ENCODE results near the gene PHKB.

The PHKB gene

DNA sequence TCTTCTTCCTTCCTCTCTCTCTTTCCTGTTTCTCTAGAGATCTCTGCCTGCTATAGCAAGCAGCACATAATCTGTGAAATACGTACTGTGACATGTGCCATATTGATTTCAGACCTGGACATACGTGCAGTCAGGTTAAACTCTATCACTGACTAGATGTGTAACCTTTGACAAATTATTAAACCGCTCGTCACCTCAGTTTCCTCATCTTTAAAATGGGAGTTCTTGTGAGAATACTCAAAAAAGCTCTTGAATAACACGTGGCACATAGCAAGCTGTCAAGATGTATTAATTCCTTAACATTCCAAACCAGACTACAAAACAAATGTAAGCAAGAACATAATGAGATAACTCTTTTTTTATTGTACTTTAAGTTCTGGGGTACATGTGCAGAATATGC lies 170.0 kb downstream of the PHKB start:
- Histone ChIP-seq H3K27ac (no peak overlapping the region), H3K4me3 (no peak overlapping the region)
- no peak for DNase-seq (ENCODE audit: low spot score)
- TF ChIP-seq, protein P1, sequence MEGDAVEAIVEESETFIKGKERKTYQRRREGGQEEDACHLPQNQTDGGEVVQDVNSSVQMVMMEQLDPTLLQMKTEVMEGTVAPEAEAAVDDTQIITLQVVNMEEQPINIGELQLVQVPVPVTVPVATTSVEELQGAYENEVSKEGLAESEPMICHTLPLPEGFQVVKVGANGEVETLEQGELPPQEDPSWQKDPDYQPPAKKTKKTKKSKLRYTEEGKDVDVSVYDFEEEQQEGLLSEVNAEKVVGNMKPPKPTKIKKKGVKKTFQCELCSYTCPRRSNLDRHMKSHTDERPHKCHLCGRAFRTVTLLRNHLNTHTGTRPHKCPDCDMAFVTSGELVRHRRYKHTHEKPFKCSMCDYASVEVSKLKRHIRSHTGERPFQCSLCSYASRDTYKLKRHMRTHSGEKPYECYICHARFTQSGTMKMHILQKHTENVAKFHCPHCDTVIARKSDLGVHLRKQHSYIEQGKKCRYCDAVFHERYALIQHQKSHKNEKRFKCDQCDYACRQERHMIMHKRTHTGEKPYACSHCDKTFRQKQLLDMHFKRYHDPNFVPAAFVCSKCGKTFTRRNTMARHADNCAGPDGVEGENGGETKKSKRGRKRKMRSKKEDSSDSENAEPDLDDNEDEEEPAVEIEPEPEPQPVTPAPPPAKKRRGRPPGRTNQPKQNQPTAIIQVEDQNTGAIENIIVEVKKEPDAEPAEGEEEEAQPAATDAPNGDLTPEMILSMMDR (IDR thresholded peaks at IDR 0.05): no peak

DNA sequence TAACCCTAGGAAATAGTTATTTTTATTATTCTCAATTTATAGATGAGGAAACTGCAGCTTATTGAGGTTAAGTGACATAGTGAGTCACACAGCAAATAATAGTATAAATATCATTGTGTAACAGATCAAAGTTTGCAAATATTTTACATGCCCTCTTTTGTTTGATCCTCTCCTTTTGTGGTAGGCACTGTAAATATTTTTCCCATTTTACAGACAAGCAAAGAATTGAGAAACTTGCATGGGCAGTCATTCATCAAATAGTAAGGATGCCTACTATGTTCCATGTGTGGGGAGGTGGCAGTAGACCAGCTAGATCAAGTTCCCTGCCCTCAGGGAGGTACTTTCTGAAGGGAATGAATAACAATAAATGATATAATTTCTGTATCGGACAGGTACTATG lies 173.0 kb downstream of the PHKB start:
- no peak overlapping the region for H3K4me3 ChIP-seq
- no peak overlapping the region for H3K27ac ChIP-seq
- TF ChIP-seq, protein P1 (IDR thresholded peaks at IDR 0.05): no peak
- no peak for DNase-seq (ENCODE audit: low spot score)

DNA sequence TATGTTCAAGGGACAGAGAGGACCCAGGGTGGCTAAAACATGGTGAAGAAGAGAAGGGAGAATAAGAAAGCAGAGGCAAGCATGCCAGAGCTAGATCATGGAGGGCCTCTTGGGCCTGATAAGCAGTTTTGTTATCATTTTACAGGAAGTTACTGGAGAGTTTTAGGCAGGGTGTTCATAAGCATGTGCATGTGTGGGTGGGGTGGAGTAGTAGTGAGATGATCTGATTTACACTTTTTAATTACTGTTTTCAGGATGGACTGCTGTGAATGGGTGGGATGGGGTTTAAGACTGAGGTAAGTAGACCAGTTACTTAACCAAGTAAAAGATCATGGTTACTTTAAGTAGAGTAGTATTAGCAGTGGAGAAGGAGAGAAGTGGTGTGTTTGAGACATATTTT lies 173.6 kb downstream of the PHKB start:
- TF ChIP-seq, protein P1 (IDR thresholded peaks at IDR 0.05): no peak

DNA sequence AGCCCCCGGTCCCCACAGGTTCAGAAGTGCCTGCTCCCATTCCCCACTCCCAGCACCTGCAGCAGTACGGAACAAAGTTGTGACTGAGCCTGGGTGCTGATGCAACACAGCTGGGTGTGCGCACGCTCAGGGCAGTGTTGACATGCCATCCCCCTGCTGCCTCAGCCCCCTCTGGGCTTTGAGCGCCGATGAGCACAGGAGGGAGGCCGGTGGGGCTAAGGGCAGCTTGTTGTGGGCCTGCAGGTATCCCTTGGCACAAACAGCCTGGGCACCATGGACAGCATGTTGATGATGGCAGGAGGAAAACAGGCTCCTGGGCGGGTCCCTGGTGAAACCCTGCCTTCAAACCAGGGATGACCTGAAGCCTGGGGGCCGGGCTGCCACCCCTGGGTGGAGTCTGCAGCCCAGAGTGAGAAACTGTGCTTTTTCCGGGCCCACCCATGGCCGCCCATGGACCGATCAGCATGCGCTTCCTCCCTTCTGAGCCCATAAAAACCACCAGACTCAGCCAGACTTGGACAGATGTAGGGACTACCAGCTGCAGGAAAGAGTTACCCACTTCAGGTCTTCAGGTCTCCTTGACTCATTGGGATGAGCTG lies 175.5 kb downstream of the PHKB start:
- no peak overlapping the region for H3K27ac ChIP-seq
- TF ChIP-seq, protein P1 (IDR thresholded peaks at IDR 0.05): no peak
- no peak for DNase-seq (ENCODE audit: low spot score)
- H3K4me3 ChIP-seq: no peak overlapping the region

More for the DNA sequence above, 173.6 kb downstream of the PHKB start:
- no peak for DNase-seq (ENCODE audit: low spot score)
- Histone ChIP-seq H3K4me3 (no peak overlapping the region), H3K27ac (no peak overlapping the region)

DNA sequence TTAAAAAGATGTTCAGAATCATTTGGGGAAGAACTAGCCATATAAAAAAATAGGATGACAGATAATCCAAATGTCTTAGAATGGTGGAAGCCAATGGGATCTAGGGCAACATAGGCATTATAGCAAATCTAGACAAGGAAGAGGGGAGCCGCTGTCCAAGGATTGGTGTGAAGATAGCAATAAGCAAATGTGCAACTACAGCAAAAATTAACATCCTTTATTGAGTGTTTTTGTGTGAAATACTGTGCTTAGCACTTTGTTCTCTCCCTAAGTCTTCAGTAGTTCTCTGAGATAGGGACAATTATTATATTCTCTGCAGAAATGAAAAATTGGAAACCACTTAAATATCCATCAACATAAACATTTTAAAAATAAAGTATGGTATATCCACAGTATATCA lies 177.0 kb downstream of the PHKB start:
- no peak overlapping the region for H3K27ac ChIP-seq
- no peak for DNase-seq (ENCODE audit: low spot score)
- TF ChIP-seq, protein P1 (IDR thresholded peaks at IDR 0.05): no peak
- no peak overlapping the region for H3K4me3 ChIP-seq

DNA sequence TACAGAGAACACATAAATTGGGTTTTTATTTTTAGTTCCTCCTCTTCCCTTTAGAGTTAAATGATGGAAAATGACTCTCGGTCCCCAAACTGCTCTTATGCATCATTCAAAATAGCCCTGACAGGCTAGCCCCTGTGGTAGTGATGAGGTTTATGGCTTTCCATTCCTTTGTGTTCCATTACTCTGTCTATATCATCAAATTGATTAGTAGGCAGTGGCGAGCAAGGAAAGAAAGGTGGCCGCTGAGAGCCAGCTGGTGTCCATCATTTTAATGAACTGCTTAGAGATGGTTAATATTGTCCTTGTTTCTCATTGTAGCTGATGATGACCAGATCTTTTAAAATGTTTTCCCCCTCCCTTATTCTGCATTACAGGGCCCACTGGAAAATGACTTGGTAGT lies 179.5 kb downstream of the PHKB start:
- TF ChIP-seq, protein P1 (IDR thresholded peaks at IDR 0.05): no peak
- DNase-seq (ENCODE audit: low spot score): no peak
- H3K27ac ChIP-seq: no peak overlapping the region

DNA sequence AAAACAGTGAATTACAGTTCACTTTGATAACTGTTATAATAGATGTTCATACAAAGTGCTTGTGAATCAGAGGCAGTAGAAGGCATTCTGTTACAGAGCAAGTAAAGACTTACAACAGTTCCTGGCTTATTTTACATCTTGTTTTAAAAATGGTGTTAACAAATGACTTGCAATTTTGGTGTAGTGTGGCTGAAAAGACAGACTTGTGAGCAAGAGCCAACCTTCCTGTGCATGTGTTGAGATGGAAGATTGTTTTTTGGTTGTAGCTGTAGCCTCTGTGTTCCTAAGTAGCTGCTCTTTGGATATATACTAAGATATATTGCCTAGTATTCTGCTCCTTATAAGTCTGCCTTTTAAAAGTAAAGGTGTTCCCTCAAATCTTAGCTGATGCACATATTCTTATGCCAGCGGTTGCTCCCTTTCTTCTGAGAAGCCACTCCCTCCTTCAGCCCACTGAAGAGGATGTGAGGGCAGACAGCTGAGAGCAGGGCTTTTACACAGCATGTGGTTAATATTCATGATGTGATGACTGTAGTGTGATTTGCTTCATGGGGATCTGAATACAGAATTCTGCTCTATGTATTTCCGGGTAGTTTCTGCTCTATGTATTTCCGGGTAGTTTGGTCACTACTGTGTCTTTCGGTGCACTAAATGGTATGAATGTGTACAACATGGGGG lies 182.3 kb downstream of the PHKB start:
- H3K4me3 ChIP-seq: no peak overlapping the region
- TF ChIP-seq, protein P1 (IDR thresholded peaks at IDR 0.05): no peak
- no peak overlapping the region for H3K27ac ChIP-seq
- no peak for DNase-seq (ENCODE audit: low spot score)

More for the DNA sequence above, 179.5 kb downstream of the PHKB start:
- no peak overlapping the region for H3K4me3 ChIP-seq

Data from coronary artery (tissue), 2 donors.